H9 (cell line): ENCODE data around the gene MUCL3. TPM values are rescaled to one million over a fixed set of nuclear protein-coding genes. Genes with fewer than 3 reads are reported as not detected.
"Not testable (repeated sequence)": the region's sequence is repeated elsewhere in the genome, so short reads cannot be mapped to it uniquely, and the experiment has no call there.

Experiments
- DNase-seq: peaks from one replicate; pipeline ENCODE4 v3.0.0-alpha.2; 2017
- H2AFZ ChIP-seq: one replicate; pipeline ENCODE4 v1.6.1; 2013; ENCODE audit warnings: mild to moderate bottlenecking, low read length, control low read depth, moderate library complexity
- H2AK5ac ChIP-seq: 2 replicates; pipeline ENCODE4 v1.6.1; 2013; ENCODE audit warnings: low read length, control low read depth, mixed read lengths; ENCODE audit not compliant: insufficient read length
- H2BK120ac ChIP-seq: one replicate; pipeline ENCODE4 v1.6.1; 2013; ENCODE audit warnings: low read depth, mild to moderate bottlenecking, low read length, control low read depth, inconsistent platforms; ENCODE audit not compliant: poor library complexity, severe bottlenecking
- H2BK12ac ChIP-seq: 2 replicates; pipeline ENCODE4 v1.6.1; 2013; ENCODE audit warnings: low read length, control low read depth, mixed read lengths, low read depth; ENCODE audit not compliant: insufficient read length
- H2BK15ac ChIP-seq: 2 replicates; pipeline ENCODE4 v1.6.1; 2013; ENCODE audit warnings: low read depth, low read length, control low read depth
- H2BK20ac ChIP-seq: one replicate; pipeline ENCODE4 v1.6.1; 2013; ENCODE audit warnings: low read depth, mild to moderate bottlenecking, low read length, control low read depth, inconsistent platforms; ENCODE audit not compliant: poor library complexity, severe bottlenecking
- H2BK5ac ChIP-seq: 2 replicates; pipeline ENCODE4 v1.6.1; 2013; ENCODE audit warnings: low read length, control low read depth, mixed read lengths; ENCODE audit not compliant: insufficient read length
- H3K14ac ChIP-seq: 2 replicates; pipeline ENCODE4 v1.6.1; 2013; ENCODE audit warnings: low read length, control low read depth; ENCODE audit not compliant: insufficient read depth
- H3K18ac ChIP-seq: 2 replicates; pipeline ENCODE4 v1.6.1; 2013; ENCODE audit warnings: low read depth, mild to moderate bottlenecking, mixed read lengths, low read length, control low read depth; ENCODE audit not compliant: insufficient read length
- H3K23ac ChIP-seq: 2 replicates; pipeline ENCODE4 v1.6.1; 2013; ENCODE audit warnings: low read length, control low read depth, mixed read lengths, low read depth; ENCODE audit not compliant: insufficient read length
- H3K23me2 ChIP-seq: 2 replicates; pipeline ENCODE4 v1.6.1; 2013; ENCODE audit warnings: low read depth, mild to moderate bottlenecking, mixed read lengths, low read length, control low read depth; ENCODE audit not compliant: insufficient read length, poor library complexity, severe bottlenecking
- H3K27ac ChIP-seq: 2 replicates; pipeline ENCODE4 v1.5.1; 2013; ENCODE audit warnings: low read length, control low read depth, mixed read lengths, low read depth; ENCODE audit not compliant: insufficient read length
- H3K27me3 ChIP-seq: 2 replicates; pipeline ENCODE4 v1.6.1; 2013; ENCODE audit warnings: low read length, control low read depth, inconsistent platforms; ENCODE audit not compliant: insufficient read depth
- H3K4ac ChIP-seq: 2 replicates; pipeline ENCODE4 v1.6.1; 2013; ENCODE audit warnings: low read depth, mild to moderate bottlenecking, control low read depth, inconsistent platforms, low read length, moderate library complexity
- H3K4me1 ChIP-seq: 2 replicates; pipeline ENCODE4 v1.6.1; 2013; ENCODE audit warnings: low read length, control low read depth, inconsistent platforms; ENCODE audit not compliant: insufficient read depth
- H3K4me2 ChIP-seq: 2 replicates; pipeline ENCODE4 v1.6.1; 2013; ENCODE audit warnings: low read length, control low read depth, mixed read lengths; ENCODE audit not compliant: insufficient read length, insufficient read depth
- H3K56ac ChIP-seq: 2 replicates; pipeline ENCODE4 v1.6.1; 2013; ENCODE audit warnings: low read depth, mild to moderate bottlenecking, mixed read lengths, low read length, control low read depth; ENCODE audit not compliant: insufficient read length
- H3K79me1 ChIP-seq: 2 replicates; pipeline ENCODE4 v1.6.1; 2013; ENCODE audit warnings: low read depth, mild to moderate bottlenecking, moderate library complexity, low read length, control low read depth, inconsistent platforms; ENCODE audit not compliant: insufficient read depth, poor library complexity, severe bottlenecking
- H3K79me2 ChIP-seq: 2 replicates; pipeline ENCODE4 v1.6.1; 2013; ENCODE audit warnings: low read length, control low read depth, inconsistent platforms; ENCODE audit not compliant: insufficient read depth
- H3K9ac ChIP-seq: 2 replicates; pipeline ENCODE4 v1.6.1; 2013; ENCODE audit warnings: low read length, control low read depth, mixed read lengths; ENCODE audit not compliant: insufficient read length; ENCODE audit errors: extremely low read depth
- H3K9me3 ChIP-seq: one replicate; pipeline ENCODE4 v1.6.1; 2013; ENCODE audit warnings: low read depth, low read length, inconsistent platforms; ENCODE audit not compliant: control insufficient read depth
- H3T11ph ChIP-seq: one replicate; pipeline ENCODE4 v1.6.1; 2013; ENCODE audit warnings: mild to moderate bottlenecking, low read length, control low read depth, inconsistent platforms
- H4K20me1 ChIP-seq: one replicate; pipeline ENCODE4 v1.6.1; 2013; ENCODE audit not compliant: control insufficient read depth, insufficient read length, insufficient read depth
- H4K5ac ChIP-seq: 2 replicates; pipeline ENCODE4 v1.6.1; 2013; ENCODE audit warnings: low read depth, mild to moderate bottlenecking, mixed read lengths, low read length, control low read depth; ENCODE audit not compliant: insufficient read length
- H4K8ac ChIP-seq: replicated peaks from 2 replicates; pipeline ENCODE4 v1.6.1; 2013; ENCODE audit warnings: low read length, control low read depth, mixed read lengths, low read depth; ENCODE audit not compliant: insufficient read length
- H4K91ac ChIP-seq: 2 replicates; pipeline ENCODE4 v1.6.1; 2013; ENCODE audit warnings: low read depth, mild to moderate bottlenecking, moderate library complexity, mixed read lengths, low read length, control low read depth; ENCODE audit not compliant: insufficient read length
- H3K27ac Mint-ChIP-seq, 3 experiments: 2 replicates in 2 of 3; 3 replicates in 1 of 3; pipeline ENCODE4 v1.8.0; 2020 to 2021; ENCODE audit warnings: mixed read lengths in 3 of 3, mild to moderate bottlenecking in 1 of 3, moderate library complexity in 1 of 3
- H3K27me3 Mint-ChIP-seq: 2 replicates; pipeline ENCODE4 v1.8.0; 2021; ENCODE audit warnings: low read depth, mild to moderate bottlenecking, moderate library complexity, mixed read lengths
- H3K36me3 Mint-ChIP-seq, 3 experiments: 2 replicates in 2 of 3; 3 replicates in 1 of 3; pipeline ENCODE4 v1.8.0; 2020 to 2021; ENCODE audit warnings: low read depth in 3 of 3, mixed read lengths in 3 of 3; ENCODE audit not compliant: insufficient read depth in 1 of 3
- H3K4me1 Mint-ChIP-seq, 2 experiments: 2 replicates each; pipeline ENCODE4 v1.8.0; 2020; ENCODE audit warnings: mixed read lengths in 2 of 2
- H3K4me3 Mint-ChIP-seq, 2 experiments: 2 replicates in 1 of 2; 3 replicates in 1 of 2; pipeline ENCODE4 v1.8.0; 2020 to 2021; ENCODE audit warnings: mild to moderate bottlenecking in 2 of 2, mixed read lengths in 2 of 2, moderate library complexity in 1 of 2
- H3K9me3 Mint-ChIP-seq, 2 experiments: 2 replicates in 1 of 2; 3 replicates in 1 of 2; pipeline ENCODE4 v1.8.0; 2020; ENCODE audit warnings: mild to moderate bottlenecking in 2 of 2, mixed read lengths in 2 of 2, moderate library complexity in 1 of 2
- CTCF ChIP-seq: fragments of 200-600 bp; sonication (generic); conservative IDR thresholded peaks from 3 replicates; pipeline ENCODE4 v1.8.0; 2021; ENCODE audit warnings: antibody characterized with exemption, mild to moderate bottlenecking
- WGBS: extraction: QIAGEN DNeasy Blood & Tissue Kit; methylation state at CpG from one replicate; pipeline ENCODE4 v1.1.7; 2013; ENCODE audit warnings: missing lambda C conversion rate, low lambda C conversion rate, mixed read lengths; ENCODE audit not compliant: insufficient read length; ENCODE audit errors: extremely low coverage; 5-methylcytosine and 5-hydroxymethylcytosine counted together
- total RNA-seq: library from RNA; stranded (reverse); gene quantifications from 2 replicates; pipeline ENCODE4 v1.2.1, GENCODE V29; 2021

The MUCL3 gene
- total RNA-seq, 1 experiment from 2014 or later = 0.15 TPM

GRCh38 chr6:30926644-30927043, 14.1 kb upstream of the MUCL3 start:
- H3K4me1 Mint-ChIP-seq = peaks cover 9 to 16% of the 10 kb centered on the region in 2 experiments
- Histone ChIP-seq H3T11ph (no peak overlapping the region), H2BK5ac (no peak overlapping the region), H3K4me2 (no peak overlapping the region), H3K27me3 (no peaks in the 10 kb centered on the region), H4K91ac (no peak overlapping the region), H3K4me1 (peaks cover 2% of the 10 kb centered on the region; the same call in 1 of the 2 replicates), H3K14ac (no peak overlapping the region; the same call in 1 of the 2 replicates), H2AK5ac (no peak overlapping the region), H4K20me1 (no peaks in the 10 kb centered on the region), H2BK15ac (no peak overlapping the region), H2BK20ac (no peak overlapping the region), H3K23ac (no peak overlapping the region), H3K27ac (no peak overlapping the region), H3K79me2 (no peaks in the 10 kb centered on the region), H3K18ac (no peak overlapping the region), H3K9me3 (no peaks in the 10 kb centered on the region), H2BK120ac (no peak overlapping the region), H3K9ac (no peak overlapping the region), H3K56ac (no peak overlapping the region), H4K5ac (no peak overlapping the region), H3K4ac (no peak overlapping the region), H2BK12ac (no peak overlapping the region), H3K79me1 (no peaks in the 10 kb centered on the region), H2AFZ (no peak overlapping the region), H4K8ac (no peak overlapping the region), H3K23me2 (no peaks in the 10 kb centered on the region)
- TF ChIP-seq CTCF = no peak
- no CpG with 5 or more reads among the region's 4 CpGs for WGBS
- H3K4me3 Mint-ChIP-seq = no peak overlapping the region
- peaks cover 13 to 14% of the 10 kb centered on the region in 2 experiments; a peak in 4 of 5 replicates for H3K9me3 Mint-ChIP-seq
- DNase-seq = no peak
- no peak overlapping the region; a peak in 1 of 7 replicates for H3K27ac Mint-ChIP-seq
- H3K36me3 Mint-ChIP-seq = peaks cover 36 to 69% (median 59%) of the 10 kb centered on the region in 3 experiments
- no peaks in the 10 kb centered on the region for H3K27me3 Mint-ChIP-seq

- H2BK20ac ChIP-seq, H3K27ac Mint-ChIP-seq, H2BK5ac ChIP-seq, H2AFZ ChIP-seq, H2BK15ac ChIP-seq, H4K91ac ChIP-seq, H2AK5ac ChIP-seq, H3K9ac ChIP-seq, H3K4me3 Mint-ChIP-seq, H4K20me1 ChIP-seq, H2BK120ac ChIP-seq, H3K4me1 ChIP-seq, H3K23ac ChIP-seq, H3K27ac ChIP-seq, H2BK12ac ChIP-seq, H3K4me2 ChIP-seq, DNase-seq, H3K79me1 ChIP-seq, H3K56ac ChIP-seq, H3K18ac ChIP-seq, H3T11ph ChIP-seq, H3K9me3 ChIP-seq, H3K79me2 ChIP-seq, H4K5ac ChIP-seq, H3K4ac ChIP-seq, H3K23me2 ChIP-seq, H3K14ac ChIP-seq, H3K27me3 ChIP-seq, H3K27me3 Mint-ChIP-seq, H4K8ac ChIP-seq: not testable (repeated sequence)
- WGBS = no CpG with 5 or more reads among the region's 3 CpGs
- Mint-ChIP-seq H3K36me3 (peaks cover 36 to 65% (median 57%) of the 10 kb centered on the region in 3 experiments), H3K9me3 (peaks cover 13 to 14% of the 10 kb centered on the region in 2 experiments; a peak in 4 of 5 replicates), H3K4me1 (peaks cover 10 to 19% of the 10 kb centered on the region in 2 experiments)
Observed at GRCh38 chr6:30927080-30927479, 13.7 kb upstream of the MUCL3 start.
